K562 (cell line): ENCODE measurements around the gene HOXC10. TPM values are rescaled to one million over a fixed set of nuclear protein-coding genes. Genes with fewer than 3 reads are reported as not detected.

ENCODE experiments used
- ATAC-seq: fragments of 200-7000 bp; cut with Tn5 transposase; 3 replicates; pipeline ENCODE4 v1.9.1; 2020; ENCODE audit warnings: moderate library complexity
- BruUV-seq: library from RNA; stranded (reverse); fragments of 400-500 nt; replicated peaks from 2 replicates; lab custom pipeline; 2021; lab: Mats Ljungman, UMichigan
- CTCF ChIA-PET: fragments of 300-600 bp; formaldehyde crosslinking; extraction: SDS; loops from one replicate; lab custom pipeline; 2021; ENCODE audit warnings: low intra/inter-chr PET ratio; lab: Yijun Ruan, JAX
- POLR2A ChIA-PET: fragments of 300-600, 350-650 bp; sonication (Branson Sonifier 250); formaldehyde crosslinking; extraction: SDS; loops from one replicate; lab custom pipeline; 2021; ENCODE audit warnings: antibody characterized with exemption, inconsistent platforms; lab: Yijun Ruan, JAX
- DNase-seq, 4 experiments: peaks; one replicate each; pipeline versions ENCODE4 v3.0.0 to v3.0.0-alpha.2; 2011 to 2018; ENCODE audit warnings: low spot score in 3 of 4, mixed read lengths in 3 of 4; ENCODE audit errors: extremely low read depth in 1 of 4
- FAIRE-seq: peaks from 2 replicates; lab custom pipeline; 2011; peaks lifted over from hg19 to GRCh38; lab: Jason Lieb, UNC
- H2AFZ ChIP-seq: 2 replicates; pipeline ENCODE4 v1.6.0; 2011; ENCODE audit warnings: low read depth, low read length, control low read depth, inconsistent platforms
- H3K27ac ChIP-seq: fragments of 200-600 bp; 3 replicates; pipeline ENCODE4 v1.8.0; 2011; ENCODE audit warnings: low read depth, mild to moderate bottlenecking, control low read depth, inconsistent platforms, low read length, moderate library complexity, mixed read lengths; ENCODE audit errors: extremely low read depth
- H3K27me3 ChIP-seq, 2 experiments: fragments of 300-600 bp in 1 of 2; 2 replicates in 1 of 2; 3 replicates in 1 of 2; pipeline versions ENCODE4 v1.6.0 to v1.8.0; 2011; ENCODE audit warnings: inconsistent platforms in 2 of 2, low read length in 2 of 2, mild to moderate bottlenecking in 1 of 2, mixed read lengths in 1 of 2, moderate library complexity in 1 of 2; ENCODE audit not compliant: control insufficient read depth in 2 of 2, insufficient read depth in 2 of 2
- H3K36me3 ChIP-seq: fragments of 300-600 bp; 3 replicates; pipeline ENCODE4 v1.8.0; 2011; ENCODE audit warnings: mild to moderate bottlenecking, low read length, inconsistent platforms; ENCODE audit not compliant: control insufficient read depth, insufficient read depth
- H3K4me1 ChIP-seq, 2 experiments: fragments of 200-600 bp in 1 of 2; replicated peaks in 1 of 2; 2 replicates in 1 of 2; 3 replicates in 1 of 2; pipeline versions ENCODE4 v1.5.1 to v1.8.0; 2011; ENCODE audit warnings: inconsistent platforms in 2 of 2, low read length in 2 of 2, mild to moderate bottlenecking in 1 of 2, mixed read lengths in 1 of 2, moderate library complexity in 1 of 2; ENCODE audit not compliant: control insufficient read depth in 2 of 2, insufficient read depth in 2 of 2
- H3K4me2 ChIP-seq: 2 replicates; pipeline ENCODE4 v1.6.1; 2011; ENCODE audit warnings: low read length, control low read depth, inconsistent platforms, mixed read lengths; ENCODE audit not compliant: insufficient read depth
- H3K4me3 ChIP-seq: fragments of 200-600 bp; sonication (generic), shearing (Covaris generic); 2 replicates; pipeline ENCODE4 v1.5.1; 2016; ENCODE audit warnings: control low read depth, inconsistent platforms
- H3K79me2 ChIP-seq: fragments of 200-600 bp; 3 replicates; pipeline ENCODE4 v1.8.0; 2011; ENCODE audit warnings: low read length, inconsistent platforms; ENCODE audit not compliant: control insufficient read depth, insufficient read depth
- H3K9ac ChIP-seq, 2 experiments: 2 replicates each; pipeline versions ENCODE4 v1.6.0 to v1.6.1; 2011; ENCODE audit warnings: low read depth in 2 of 2, low read length in 2 of 2, control low read depth in 1 of 2, inconsistent platforms in 1 of 2, mild to moderate bottlenecking in 1 of 2, mixed read lengths in 1 of 2; ENCODE audit not compliant: insufficient read depth in 1 of 2
- H3K9me1 ChIP-seq: one replicate; pipeline ENCODE4 v1.6.0; 2011; ENCODE audit warnings: inconsistent platforms, mild to moderate bottlenecking, low read length, moderate library complexity; ENCODE audit not compliant: control insufficient read depth, insufficient read depth
- H3K9me3 ChIP-seq: replicated peaks from 2 replicates; pipeline ENCODE4 v1.5.1; 2011; ENCODE audit warnings: low read depth, low read length, inconsistent platforms; ENCODE audit not compliant: control insufficient read depth, insufficient read depth
- H4K20me1 ChIP-seq: replicated peaks from 2 replicates; pipeline ENCODE4 v1.6.1; 2011; ENCODE audit warnings: low read length, inconsistent platforms, mixed read lengths; ENCODE audit not compliant: control insufficient read depth, insufficient read depth
- BCL6 ChIP-seq: fragments of 250-450 bp; sonication (Bioruptor Pico); IDR thresholded peaks from 2 replicates; pipeline ENCODE4 v1.4.0; 2020
- IFI16 ChIP-seq: fragments of 250-450 bp; sonication (Bioruptor Pico); IDR thresholded peaks from 2 replicates; pipeline ENCODE4 v2.1.2; 2022; ENCODE audit warnings: mild to moderate bottlenecking, inconsistent platforms
- KLF13 ChIP-seq: fragments of 450-650 bp; IDR thresholded peaks from 2 replicates; pipeline ENCODE4 v1.6.1; 2016; ENCODE audit warnings: missing genetic modification characterization, low read depth, mild to moderate bottlenecking, missing compliant biosample characterization, moderate library complexity, borderline replicate concordance
- ZNF253 ChIP-seq: fragments of 250-450 bp; sonication (Bioruptor Pico); conservative IDR thresholded peaks from 2 replicates; pipeline ENCODE4 v1.6.1; 2021; ENCODE audit warnings: mild to moderate bottlenecking
- ZSCAN29 ChIP-seq: fragments of 450-650 bp; IDR thresholded peaks from 2 replicates; pipeline ENCODE4 v1.6.1; 2017
- WGBS: fragments of 100-300 bp; shearing (Covaris generic); methylation state at CpG from one replicate; pipeline ENCODE4 v1.1.6; 2016; ENCODE audit warnings: low coverage, mixed read lengths; ENCODE audit not compliant: insufficient coverage; ENCODE audit errors: missing lambda C conversion rate; 5-methylcytosine and 5-hydroxymethylcytosine counted together
- in situ Hi-C: fragments of 300-500 bp; cut with MboI; formaldehyde crosslinking; loops from 4 replicates; pipeline ENCODE4 v1.15.0; 2018; ENCODE audit warnings: inconsistent platforms, mixed read lengths
- intact Hi-C: fragments of 100-400 bp; cut with micrococcal nuclease; formaldehyde crosslinking; loops from 2 replicates; pipeline ENCODE4 v1.14.2; 2022
- polyA plus RNA-seq, 8 experiments: library from polyadenylated mRNA; depleted of rRNA in 4 of 8; stranded (reverse) in 5 of 8; unstranded in 3 of 8; fragments of >200 nt; fragmentation: Nextera tagmentation in 2 of 8; fragmentation: Illumina TruSeq in 1 of 8; extraction: Ambion mirVana in 2 of 8; extraction: Trizol in 1 of 8; gene quantifications; 2 replicates each; pipeline versions ENCODE4 v1.2.1 to v1.2.3, GENCODE V29; 2011 to 2014; ENCODE audit warnings: inconsistent platforms in 1 of 8, missing spikeins in 1 of 8
- total RNA-seq, 7 experiments: library from RNA; depleted of rRNA in 6 of 7; stranded (reverse); fragments of >200 nt in 6 of 7; fragmentation: Illumina TruSeq in 2 of 7; extraction: Trizol in 2 of 7; gene quantifications; 2 replicates each; pipeline versions ENCODE4 v1.2.1 to v1.2.3, GENCODE V29; 2011 to 2021; ENCODE audit warnings: low replicate concordance in 1 of 7
- TF ChIP-seq, protein P1 (sequence below): fragments of 250-450 bp; sonication (Bioruptor Pico); IDR thresholded peaks from 2 replicates; pipeline ENCODE4 v1.4.0; 2020; ENCODE audit warnings: borderline replicate concordance

Gene HOXC10
- total and polyA plus RNA-seq, 9 of the 15 experiments (the other 6 are each of a cell fraction or from before 2014, with no cell fraction given), result 0.13 to 0.77 (median 0.35) TPM; not detected in 2

DNA sequence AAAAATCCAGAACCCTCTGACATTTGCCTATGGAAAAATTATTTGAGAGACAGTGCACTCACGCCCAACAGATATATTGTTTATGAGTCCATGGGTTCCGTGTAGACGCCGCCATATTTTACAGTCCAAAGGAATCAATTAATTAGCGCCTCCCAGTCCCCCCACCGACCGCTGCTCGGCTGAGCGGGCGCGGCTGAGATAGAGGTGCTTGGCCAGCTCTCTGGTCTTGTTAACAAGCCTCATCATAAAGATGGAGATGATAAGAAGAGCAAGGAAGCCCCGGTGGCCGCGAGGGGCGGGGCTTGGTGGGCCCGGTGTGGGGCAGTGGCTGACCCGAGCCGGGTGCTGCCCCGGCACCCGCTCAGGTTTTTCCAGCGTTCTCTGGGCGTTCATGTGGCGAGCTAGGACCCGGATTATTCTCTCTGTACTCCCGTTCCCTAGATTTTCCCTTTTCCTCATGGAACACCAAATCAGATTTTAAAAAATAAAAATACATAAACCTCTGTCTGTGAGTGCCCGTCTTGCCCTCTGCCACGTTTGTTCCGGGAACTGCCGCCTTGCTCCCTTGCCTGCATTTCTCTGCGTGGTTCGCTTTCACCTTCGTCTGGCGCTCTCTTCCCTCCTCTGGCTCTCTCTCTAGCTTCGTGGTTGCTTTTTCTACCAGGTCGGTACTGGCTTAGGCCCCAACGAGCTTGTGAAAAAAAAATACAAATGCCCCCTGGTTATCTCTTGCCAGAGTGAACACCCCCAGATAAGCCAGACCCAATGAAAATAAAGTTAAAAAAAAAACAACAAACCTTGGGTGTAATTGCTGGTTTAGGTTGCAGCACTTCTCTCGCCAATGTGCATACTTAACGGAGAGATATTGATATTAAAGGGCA, 21.3 kb upstream of the HOXC10 start (continued):
- TF ChIP-seq, protein P1, sequence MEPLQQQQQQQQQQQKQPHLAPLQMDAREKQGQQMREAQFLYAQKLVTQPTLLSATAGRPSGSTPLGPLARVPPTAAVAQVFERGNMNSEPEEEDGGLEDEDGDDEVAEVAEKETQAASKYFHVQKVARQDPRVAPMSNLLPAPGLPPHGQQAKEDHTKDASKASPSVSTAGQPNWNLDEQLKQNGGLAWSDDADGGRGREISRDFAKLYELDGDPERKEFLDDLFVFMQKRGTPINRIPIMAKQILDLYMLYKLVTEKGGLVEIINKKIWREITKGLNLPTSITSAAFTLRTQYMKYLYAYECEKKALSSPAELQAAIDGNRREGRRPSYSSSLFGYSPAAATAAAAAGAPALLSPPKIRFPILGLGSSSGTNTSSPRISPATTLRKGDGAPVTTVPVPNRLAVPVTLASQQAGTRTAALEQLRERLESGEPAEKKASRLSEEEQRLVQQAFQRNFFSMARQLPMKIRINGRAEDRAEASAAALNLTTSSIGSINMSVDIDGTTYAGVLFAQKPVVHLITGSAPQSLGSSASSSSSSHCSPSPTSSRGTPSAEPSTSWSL (CRISPR knock-in tag), result no peak

DNA sequence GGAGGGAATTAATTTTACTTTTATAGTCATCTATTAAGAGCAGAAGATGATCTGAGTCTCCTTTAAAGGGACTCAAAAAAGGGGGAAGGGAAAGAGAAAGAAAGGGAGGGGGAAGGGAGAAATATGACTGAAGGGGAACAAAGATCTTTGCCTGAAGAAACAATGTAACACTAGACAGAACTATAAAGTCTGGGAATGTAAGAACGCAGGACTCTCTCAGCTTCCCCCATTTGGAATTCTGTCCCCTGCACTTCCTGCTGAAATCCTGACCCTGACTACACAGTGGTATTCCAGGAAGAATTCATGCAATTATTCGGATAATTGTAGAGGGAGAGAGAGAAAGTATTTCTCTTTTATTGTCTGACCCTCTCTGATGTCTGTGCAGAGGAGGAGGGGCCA, 20.6 kb upstream of the HOXC10 start:
- no peak for DNase-seq
- intact Hi-C loops (no loop called here), in situ Hi-C loops (no loop called here)
- TF ChIP-seq BCL6, result no peak
- TF ChIP-seq ZNF253 (CRISPR knock-in tag), result no peak
- peak; percentile 75; the same call in 1 of the 2 replicates for TF ChIP-seq ZSCAN29
- no peak for TF ChIP-seq KLF13 (tag)
- no peak for TF ChIP-seq IFI16
- H3K4me1 ChIP-seq, result peaks cover 0 to 23% of the 10 kb centered on the region in 2 experiments; a peak in 4 of 5 replicates
- no peak overlapping the region for H3K4me2 ChIP-seq
- ATAC-seq, result no peak
- no peak for FAIRE-seq
- no peaks in the 10 kb centered on the region for H3K79me2 ChIP-seq
- peaks cover 71 to 83% of the 10 kb centered on the region in 2 experiments for H3K27me3 ChIP-seq
- no peak overlapping the region for H3K27ac ChIP-seq
- POLR2A ChIA-PET, result interaction anchor here (0.8 to 1.6 kb wide), 3 partner anchors 10 to 1067 kb away, joined by 3 read pairs; no protein-coding TSS in a partner anchor
- CTCF ChIA-PET, result no interaction called here
- no peaks in the 10 kb centered on the region for H3K36me3 ChIP-seq
- H3K4me3 ChIP-seq, result no peak overlapping the region
- no peak overlapping the region for H2AFZ ChIP-seq
- no peak overlapping the region for H3K9ac ChIP-seq
- H4K20me1 ChIP-seq, result peaks cover 7% of the 10 kb centered on the region; the same call in 1 of the 2 replicates
- 0% methylated on average over 2 of the region's 2 CpGs for WGBS
- BruUV-seq, result no TSS peak
- H3K9me1 ChIP-seq, result no peaks in the 10 kb centered on the region
- no peaks in the 10 kb centered on the region for H3K9me3 ChIP-seq
